Left lung (tissue), 10 donors: ENCODE results near the gene CMKLR1. TPM values are rescaled to one million over a fixed set of nuclear protein-coding genes. Genes with fewer than 3 reads are reported as not detected.

ENCODE experiments used
- ATAC-seq: fragments of 200-7000 bp; cut with Tn5 transposase; one replicate; pipeline ENCODE4 v1.9.1; 2020; ENCODE audit warnings: moderate library complexity
- DNase-seq, 4 donors: peaks; one replicate each; pipeline ENCODE4 v3.0.0-alpha.2; 2013 to 2020
- H3K27ac ChIP-seq, 2 donors: fragments of 200-600 bp; sonication (generic) in 1 of 2; one replicate each; pipeline versions ENCODE4 v1.5.0 to v1.8.0; 2020 to 2021
- H3K27me3 ChIP-seq, 2 donors: fragments of 200-600 bp; sonication (generic) in 1 of 2; one replicate each; pipeline versions ENCODE4 v1.5.0 to v1.8.0; 2020 to 2021
- H3K36me3 ChIP-seq, 2 donors: fragments of 200-600 bp; sonication (generic) in 1 of 2; one replicate each; pipeline versions ENCODE4 v1.5.0 to v1.8.0; 2020 to 2021
- H3K4me1 ChIP-seq, 2 donors: fragments of 200-600 bp; one replicate each; pipeline ENCODE4 v1.8.0; 2021
- H3K4me3 ChIP-seq, 2 donors: fragments of 200-600 bp; sonication (generic) in 1 of 2; one replicate each; pipeline versions ENCODE4 v1.5.0 to v1.8.0; 2020 to 2021; ENCODE audit warnings: mild to moderate bottlenecking in 1 of 2
- H3K9me3 ChIP-seq, 2 donors: fragments of 200-600 bp; sonication (generic) in 1 of 2; one replicate each; pipeline versions ENCODE4 v1.5.0 to v1.8.0; 2020 to 2021
- intact Hi-C, 2 donors: fragments of 100-400 bp; cut with DNase I; formaldehyde crosslinking; loops; one replicate each; pipeline versions ENCODE4 v1.11.2 to v1.14.2; 2022
- polyA plus RNA-seq, 6 donors: library from polyadenylated mRNA; unstranded; fragments of 120-200 nt; gene quantifications; one replicate each; pipeline ENCODE4 v1.2.1, GENCODE V29; 2013; ENCODE audit not compliant: insufficient read length in 6 of 6
- total RNA-seq, 2 donors: library from RNA; stranded (reverse); fragmentation: NEBNext Ultra II Directional; extraction: Animal tissue kit (Norgen Biotek cat#: 25700); gene quantifications; one replicate each; pipeline ENCODE4 v1.2.1, GENCODE V29; 2021
- TF ChIP-seq, protein P1 (sequence below), 2 donors: fragments of 200-600 bp; sonication (generic) in 1 of 2; IDR thresholded peaks; one replicate each; pipeline versions ENCODE4 v1.5.0 to v1.8.0; 2021; ENCODE audit warnings: antibody characterized with exemption in 2 of 2
- donor health status: DM: no; HTN: yes; CAD: no.
- donor health status: DM: no; HTN: no; CAD: no.

Gene CMKLR1
- total and polyA plus RNA-seq, 8 donors, result 10.1 to 31.2 (median 12.9) TPM

DNA sequence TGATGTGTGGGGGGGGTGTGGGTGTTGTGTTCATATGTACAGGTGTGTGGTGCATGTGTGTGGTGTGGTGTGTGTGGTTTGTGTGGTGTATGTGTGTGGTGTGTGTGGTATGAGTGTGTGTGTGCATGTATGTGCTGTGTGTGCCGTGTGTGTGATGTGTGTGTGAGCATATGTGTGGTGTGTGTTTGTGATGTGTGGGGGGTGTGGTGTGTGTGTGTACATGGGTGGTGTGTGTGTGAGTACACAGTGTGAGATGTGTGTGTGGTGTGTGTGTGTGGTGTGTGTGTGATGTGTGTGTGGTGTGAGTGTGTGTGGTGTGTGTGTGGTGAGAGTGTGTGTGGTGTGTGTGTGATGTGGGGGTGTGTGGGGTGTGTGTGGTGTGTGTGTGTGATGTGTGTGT lies 24.5 kb upstream of the CMKLR1 start:
- intact Hi-C loops, result no loop called here
- H3K36me3 ChIP-seq, result no peaks in the 10 kb centered on the region
- H3K27me3 ChIP-seq, result no peaks in the 10 kb centered on the region
- H3K4me3 ChIP-seq, result no peak overlapping the region
- no peaks in the 10 kb centered on the region for H3K9me3 ChIP-seq
- TF ChIP-seq, protein P1, sequence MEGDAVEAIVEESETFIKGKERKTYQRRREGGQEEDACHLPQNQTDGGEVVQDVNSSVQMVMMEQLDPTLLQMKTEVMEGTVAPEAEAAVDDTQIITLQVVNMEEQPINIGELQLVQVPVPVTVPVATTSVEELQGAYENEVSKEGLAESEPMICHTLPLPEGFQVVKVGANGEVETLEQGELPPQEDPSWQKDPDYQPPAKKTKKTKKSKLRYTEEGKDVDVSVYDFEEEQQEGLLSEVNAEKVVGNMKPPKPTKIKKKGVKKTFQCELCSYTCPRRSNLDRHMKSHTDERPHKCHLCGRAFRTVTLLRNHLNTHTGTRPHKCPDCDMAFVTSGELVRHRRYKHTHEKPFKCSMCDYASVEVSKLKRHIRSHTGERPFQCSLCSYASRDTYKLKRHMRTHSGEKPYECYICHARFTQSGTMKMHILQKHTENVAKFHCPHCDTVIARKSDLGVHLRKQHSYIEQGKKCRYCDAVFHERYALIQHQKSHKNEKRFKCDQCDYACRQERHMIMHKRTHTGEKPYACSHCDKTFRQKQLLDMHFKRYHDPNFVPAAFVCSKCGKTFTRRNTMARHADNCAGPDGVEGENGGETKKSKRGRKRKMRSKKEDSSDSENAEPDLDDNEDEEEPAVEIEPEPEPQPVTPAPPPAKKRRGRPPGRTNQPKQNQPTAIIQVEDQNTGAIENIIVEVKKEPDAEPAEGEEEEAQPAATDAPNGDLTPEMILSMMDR (IDR thresholded peaks at IDR 0.05), result no peak
- ATAC-seq, result no peak
- H3K4me1 ChIP-seq, result peaks cover 0 to 10% of the 10 kb centered on the region in 2 donors
- H3K27ac ChIP-seq, result no peak overlapping the region
- no peak for DNase-seq

DNA sequence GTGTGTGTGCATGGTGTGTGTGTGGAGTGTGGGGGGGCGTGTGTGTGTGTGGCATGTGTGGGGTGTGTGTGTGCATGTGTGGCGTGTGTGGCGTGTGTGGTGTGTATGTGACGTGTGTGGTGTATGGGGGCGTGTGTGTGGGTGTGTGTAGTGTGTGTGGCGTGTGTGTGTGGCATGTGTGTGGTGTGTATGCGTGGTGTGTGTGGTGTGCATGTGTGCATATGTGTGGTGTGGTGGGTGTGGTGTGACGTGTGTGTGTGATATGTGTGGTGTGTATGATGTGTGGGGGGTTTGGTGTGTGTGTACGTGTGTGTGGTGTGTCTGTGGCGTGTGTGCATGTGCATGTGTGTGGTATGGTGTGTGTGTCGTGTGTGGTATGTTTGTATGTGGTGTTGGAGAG lies 24.1 kb upstream of the CMKLR1 start:
- Histone ChIP-seq H3K4me1 (peaks cover 0 to 10% of the 10 kb centered on the region in 2 donors), H3K9me3 (no peaks in the 10 kb centered on the region), H3K36me3 (no peaks in the 10 kb centered on the region), H3K27me3 (no peaks in the 10 kb centered on the region), H3K27ac (no peak overlapping the region), H3K4me3 (no peak overlapping the region)
- DNase-seq (no peak), ATAC-seq (no peak)
- TF ChIP-seq, protein P1 (IDR thresholded peaks at IDR 0.05), result no peak
- intact Hi-C loops, result no loop called here

DNA sequence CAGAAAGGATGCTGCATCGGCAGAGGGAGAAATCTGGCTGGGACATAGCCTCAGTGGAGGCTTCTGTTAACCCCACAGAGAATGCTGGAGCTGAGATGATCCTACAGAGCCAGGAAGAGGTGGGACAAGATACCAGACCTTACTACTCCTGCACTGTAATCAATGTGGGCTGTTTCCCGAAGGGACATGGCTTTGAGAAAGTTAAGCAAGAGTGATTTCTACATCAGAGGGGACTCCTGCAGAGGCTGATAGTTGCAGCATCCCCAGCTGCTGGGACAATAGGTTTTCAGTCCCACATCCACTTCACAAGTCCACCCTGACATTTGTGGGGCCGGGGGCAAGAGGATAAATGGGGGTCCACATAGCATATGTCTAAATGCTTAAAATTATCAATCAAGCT lies 22.5 kb upstream of the CMKLR1 start:
- H3K4me3 ChIP-seq, result no peak overlapping the region
- no peak for ATAC-seq
- no peak for DNase-seq
- no peaks in the 10 kb centered on the region for H3K9me3 ChIP-seq
- no peaks in the 10 kb centered on the region for H3K27me3 ChIP-seq
- intact Hi-C loops, result no loop called here
- no peak overlapping the region for H3K27ac ChIP-seq
- H3K36me3 ChIP-seq, result no peaks in the 10 kb centered on the region
- TF ChIP-seq, protein P1 (IDR thresholded peaks at IDR 0.05), result no peak
- peaks cover 0 to 10% of the 10 kb centered on the region in 2 donors for H3K4me1 ChIP-seq

DNA sequence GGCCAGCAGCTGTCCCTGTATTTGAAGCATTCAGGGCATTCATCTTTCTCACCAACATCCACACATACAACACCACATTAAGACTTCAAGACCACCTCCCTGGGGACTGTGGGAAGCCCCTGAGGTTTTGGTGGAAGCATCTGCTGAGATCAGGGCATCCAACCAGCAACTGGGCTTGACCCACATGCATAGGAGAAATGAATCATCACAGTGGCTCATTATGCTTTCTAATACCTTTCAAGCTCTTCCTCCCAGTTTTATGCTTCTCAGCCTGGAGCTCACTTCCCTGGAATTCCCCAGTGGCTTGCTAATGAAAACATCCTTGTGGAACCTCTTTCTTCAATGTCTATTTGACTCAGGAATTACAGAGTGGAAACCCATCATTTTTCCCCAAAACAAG lies 21.4 kb upstream of the CMKLR1 start:
- DNase-seq, result no peak
- Histone ChIP-seq H3K36me3 (no peaks in the 10 kb centered on the region), H3K4me1 (peaks cover 0 to 10% of the 10 kb centered on the region in 2 donors), H3K27ac (no peak overlapping the region), H3K27me3 (no peaks in the 10 kb centered on the region), H3K9me3 (no peaks in the 10 kb centered on the region), H3K4me3 (no peak overlapping the region)
- no peak for ATAC-seq
- TF ChIP-seq, protein P1 (IDR thresholded peaks at IDR 0.05), result no peak
- intact Hi-C loops, result no loop called here

DNA sequence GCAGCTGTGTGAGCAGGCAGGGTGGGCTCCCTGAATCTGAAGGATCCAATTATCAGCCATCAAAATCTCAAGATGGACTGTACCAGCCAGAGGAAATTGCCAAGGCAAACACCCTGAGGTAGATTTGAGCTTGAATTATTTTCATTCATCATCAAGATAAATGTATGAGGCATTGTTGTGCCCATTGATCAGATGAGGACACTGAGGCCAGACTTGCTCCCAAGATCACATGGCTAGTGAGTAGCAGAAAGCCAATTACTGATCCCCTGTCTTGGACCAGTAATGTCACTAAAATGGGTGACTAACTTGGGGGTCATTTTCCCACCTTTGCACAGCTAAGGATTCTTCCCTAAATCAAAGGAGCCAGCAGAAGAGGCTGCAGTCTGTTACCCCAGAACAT lies 20.9 kb upstream of the CMKLR1 start:
- Histone ChIP-seq H3K4me3 (no peak overlapping the region), H3K27me3 (no peaks in the 10 kb centered on the region), H3K4me1 (peaks cover 0 to 10% of the 10 kb centered on the region in 2 donors), H3K36me3 (no peaks in the 10 kb centered on the region), H3K27ac (no peak overlapping the region), H3K9me3 (no peaks in the 10 kb centered on the region)
- intact Hi-C loops, result no loop called here
- DNase-seq, result no peak
- TF ChIP-seq, protein P1 (IDR thresholded peaks at IDR 0.05), result no peak
- no peak for ATAC-seq
